ENCODE data around the gene CASKIN1. TPM values are rescaled to one million over a fixed set of nuclear protein-coding genes. Genes with fewer than 3 reads are reported as not detected.

CASKIN1 gene
- total and polyA plus RNA-seq, 4 donors, result 0.09 to 0.35 (median 0.12) TPM

- Histone ChIP-seq H3K9me3 (ENCODE audit: control insufficient read depth in 4 of 4, insufficient read depth in 3 of 4, low read length in 3 of 4) (no peaks in the 10 kb centered on the region), H3K9ac (ENCODE audit: insufficient read depth in 1 of 2, low read length in 2 of 2) (no peak overlapping the region), H3K27ac (ENCODE audit: low read depth in 1 of 2, low read length in 1 of 2) (no peak overlapping the region), H3K4me1 (ENCODE audit: control insufficient read depth in 5 of 5, insufficient read depth in 5 of 5, low read length in 5 of 5) (no peaks in the 10 kb centered on the region), H3K27me3 (ENCODE audit: control insufficient read depth in 3 of 3, insufficient read depth in 3 of 3, low read length in 2 of 3) (no peaks in the 10 kb centered on the region), H3K36me3 (ENCODE audit: control insufficient read depth in 4 of 4, insufficient read depth in 4 of 4, low read length in 4 of 4) (no peaks in the 10 kb centered on the region), H3K4me3 (no peak overlapping the region)
- ATAC-seq (ENCODE audit: insufficient read depth, low FRiP score), result no peak
- no peak for TF ChIP-seq CTCF (IDR thresholded peaks at IDR 0.05; ENCODE audit: control extremely low read depth, extremely low read depth)
- WGBS, 2 donors, result 93 to 96% methylated on average over 8 of the region's 8 CpGs
- DNase-seq, result no peak
Measured at GRCh38 chr16:2188395-2188794, 8.0 kb downstream of the CASKIN1 start.

DNA sequence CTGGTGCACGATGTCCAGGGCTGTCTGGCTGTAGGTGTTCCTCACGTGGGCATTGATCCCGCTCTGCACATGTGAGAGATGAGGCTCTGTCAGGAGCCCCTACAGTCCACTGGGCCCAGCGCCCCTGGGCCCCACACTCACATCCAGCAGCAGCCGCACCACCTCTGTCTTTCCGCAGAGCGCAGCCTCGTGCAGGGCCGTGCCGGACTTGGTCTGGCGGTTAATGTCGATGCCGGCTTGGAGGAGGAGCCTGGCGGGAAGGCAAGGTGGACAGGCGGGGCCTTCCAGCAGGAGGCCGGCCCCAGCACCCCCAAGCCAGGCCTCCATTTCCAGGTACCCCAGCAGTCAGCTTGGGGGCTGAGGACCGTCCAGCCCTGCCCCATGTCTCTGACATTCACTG lies 9.2 kb downstream of the CASKIN1 start:
- DNase-seq (no peak), ATAC-seq (ENCODE audit: insufficient read depth, low FRiP score) (no peak)
- Histone ChIP-seq H3K9ac (ENCODE audit: insufficient read depth in 1 of 2, low read length in 2 of 2) (no peak overlapping the region), H3K4me1 (ENCODE audit: control insufficient read depth in 5 of 5, insufficient read depth in 5 of 5, low read length in 5 of 5) (no peaks in the 10 kb centered on the region), H3K9me3 (ENCODE audit: control insufficient read depth in 4 of 4, insufficient read depth in 3 of 4, low read length in 3 of 4) (no peaks in the 10 kb centered on the region), H3K36me3 (ENCODE audit: control insufficient read depth in 4 of 4, insufficient read depth in 4 of 4, low read length in 4 of 4) (no peaks in the 10 kb centered on the region), H3K27me3 (ENCODE audit: control insufficient read depth in 3 of 3, insufficient read depth in 3 of 3, low read length in 2 of 3) (no peaks in the 10 kb centered on the region), H3K27ac (ENCODE audit: low read depth in 1 of 2, low read length in 1 of 2) (no peak overlapping the region), H3K4me3 (no peak overlapping the region)
- no peak for TF ChIP-seq CTCF (IDR thresholded peaks at IDR 0.05; ENCODE audit: control extremely low read depth, extremely low read depth)
- 82 to 86% methylated on average over 17 of the region's 17 CpGs for WGBS, 2 donors

DNA sequence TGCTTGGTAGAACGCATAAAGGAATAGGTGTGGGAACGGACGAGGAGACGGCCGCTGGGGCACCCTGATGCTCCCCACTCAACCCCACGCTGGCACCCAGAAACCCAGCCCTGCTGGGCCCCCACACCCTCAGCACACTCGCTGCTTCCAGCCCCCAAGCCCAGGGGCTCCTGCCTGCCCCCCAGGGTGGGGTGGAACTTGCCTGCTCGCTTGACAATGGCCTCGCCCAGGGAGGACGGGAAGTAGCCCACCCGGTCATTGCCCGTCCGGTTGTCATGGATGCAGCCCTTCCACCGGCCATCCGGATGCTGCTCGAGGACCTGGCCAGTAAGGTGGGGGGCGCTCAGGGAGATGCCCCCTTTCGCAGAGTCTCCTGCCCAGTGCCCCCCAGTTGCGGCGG lies 9.9 kb downstream of the CASKIN1 start:
- H3K9ac ChIP-seq (ENCODE audit: insufficient read depth in 1 of 2, low read length in 2 of 2), result no peak overlapping the region
- no peaks in the 10 kb centered on the region for H3K9me3 ChIP-seq (ENCODE audit: control insufficient read depth in 4 of 4, insufficient read depth in 3 of 4, low read length in 3 of 4)
- no peaks in the 10 kb centered on the region for H3K4me1 ChIP-seq (ENCODE audit: control insufficient read depth in 5 of 5, insufficient read depth in 5 of 5, low read length in 5 of 5)
- no peak overlapping the region for H3K27ac ChIP-seq (ENCODE audit: low read depth in 1 of 2, low read length in 1 of 2)
- H3K36me3 ChIP-seq (ENCODE audit: control insufficient read depth in 4 of 4, insufficient read depth in 4 of 4, low read length in 4 of 4), result no peaks in the 10 kb centered on the region
- DNase-seq (no peak), ATAC-seq (ENCODE audit: insufficient read depth, low FRiP score) (no peak)
- H3K27me3 ChIP-seq (ENCODE audit: control insufficient read depth in 3 of 3, insufficient read depth in 3 of 3, low read length in 2 of 3), result no peaks in the 10 kb centered on the region
- no peak overlapping the region for H3K4me3 ChIP-seq
- 84 to 91% methylated on average over 20 of the region's 20 CpGs for WGBS, 2 donors
- TF ChIP-seq CTCF (IDR thresholded peaks at IDR 0.05; ENCODE audit: control extremely low read depth, extremely low read depth), result no peak

GRCh38 chr16:2186064-2186463 lies 10.3 kb downstream of the CASKIN1 start:
- DNase-seq, result no peak
- Histone ChIP-seq H3K27me3 (ENCODE audit: control insufficient read depth in 3 of 3, insufficient read depth in 3 of 3, low read length in 2 of 3) (no peaks in the 10 kb centered on the region), H3K36me3 (ENCODE audit: control insufficient read depth in 4 of 4, insufficient read depth in 4 of 4, low read length in 4 of 4) (no peaks in the 10 kb centered on the region), H3K9ac (ENCODE audit: insufficient read depth in 1 of 2, low read length in 2 of 2) (no peak overlapping the region), H3K9me3 (ENCODE audit: control insufficient read depth in 4 of 4, insufficient read depth in 3 of 4, low read length in 3 of 4) (no peaks in the 10 kb centered on the region), H3K27ac (ENCODE audit: low read depth in 1 of 2, low read length in 1 of 2) (no peak overlapping the region), H3K4me1 (ENCODE audit: control insufficient read depth in 5 of 5, insufficient read depth in 5 of 5, low read length in 5 of 5) (no peaks in the 10 kb centered on the region), H3K4me3 (no peak overlapping the region)
- WGBS, 2 donors, result 87 to 90% methylated on average over 13 of the region's 13 CpGs
- ATAC-seq (ENCODE audit: insufficient read depth, low FRiP score), result no peak
- TF ChIP-seq CTCF (IDR thresholded peaks at IDR 0.05; ENCODE audit: control extremely low read depth, extremely low read depth), result no peak

Measured in lung (tissue), 12 donors.